Measurements from ENCODE around the gene KCNJ6.

GRCh38 chr21:37568916-37569315 is 347.3 kb downstream of the KCNJ6 start:
- TF ChIP-seq SP1 (IDR thresholded peaks at IDR 0.05), result no peak
- no peak for TF ChIP-seq ELF4 (IDR thresholded peaks at IDR 0.05)
- TF ChIP-seq FOXM1 (IDR thresholded peaks at IDR 0.05; ENCODE audit: borderline replicate concordance), result no peak
- TF ChIP-seq FOXK2 (IDR thresholded peaks at IDR 0.05), result no peak
- no peak for TF ChIP-seq ZNF384 (IDR thresholded peaks at IDR 0.05)
- TF ChIP-seq ARNT (IDR thresholded peaks at IDR 0.05), result no peak
- no peak for TF ChIP-seq SUZ12 (IDR thresholded peaks at IDR 0.05)
- TF ChIP-seq NFRKB (IDR thresholded peaks at IDR 0.05), result no peak
- no peak for TF ChIP-seq L3MBTL2 (conservative IDR thresholded peaks at IDR 0.05)
- TF ChIP-seq LEF1 (IDR thresholded peaks at IDR 0.05; ENCODE audit: borderline replicate concordance), result no peak
- no peak for TF ChIP-seq CTBP1 (IDR thresholded peaks at IDR 0.05; ENCODE audit: borderline replicate concordance)
- no peak for TF ChIP-seq HDGF (IDR thresholded peaks at IDR 0.05; ENCODE audit: borderline replicate concordance)
- TF ChIP-seq TARDBP (IDR thresholded peaks at IDR 0.05), result no peak

Data from HEK293T (cell line).